Activated CD4-positive, alpha-beta T cell treated with anti-CD3 and anti-CD28 coated beads for 48 hours (primary cell): ENCODE measurements around the gene RPP25L.
"Not testable (repeated sequence)": the region's sequence is repeated elsewhere in the genome, so short reads cannot be mapped to it uniquely, and the experiment has no call there.

ENCODE experiments used
- DNase-seq: peaks from one replicate; pipeline ENCODE4 v3.0.0-alpha.2; 2020

Gene RPP25L

GRCh38 chr9:34611811-34612787, at the start of gene RPP25L:
TSS of gene RPP25L (minus strand) at chr9:34612097. CDS start at chr9:34611296, 801 bp downstream.
- DNase-seq: peak; percentile 88

- DNase-seq: no peak
These were observed 47.8 kb upstream of the RPP25L start for GRCh38 chr9:34659592-34660253.

- DNase-seq: no peak
These were observed 46.6 kb upstream of the RPP25L start for GRCh38 chr9:34658461-34658860.

GRCh38 chr9:34656992-34657391, 45.1 kb upstream of the RPP25L start:
- DNase-seq: no peak

- no peak for DNase-seq
These were observed 43.5 kb upstream of the RPP25L start for GRCh38 chr9:34655394-34655793.

GRCh38 chr9:34654323-34655051, 42.6 kb upstream of the RPP25L start:
- no peak for DNase-seq

- no peak for DNase-seq
These were observed 41.5 kb upstream of the RPP25L start for GRCh38 chr9:34653151-34654072.

GRCh38 chr9:34652602-34653000, 40.7 kb upstream of the RPP25L start:
- DNase-seq: no peak

GRCh38 chr9:34651876-34652601, 40.1 kb upstream of the RPP25L start, which contains the start of gene IL11RA:
TSS of gene IL11RA (plus strand) at chr9:34652185. CDS start at chr9:34655218, 3,033 bp downstream.
- DNase-seq: peak; percentile 80

GRCh38 chr9:34651321-34651720, 39.4 kb upstream of the RPP25L start:
- DNase-seq: no peak

- DNase-seq: no peak
These were observed 38.9 kb upstream of the RPP25L start for GRCh38 chr9:34650816-34651215.

GRCh38 chr9:34648673-34649072, 36.8 kb upstream of the RPP25L start:
- DNase-seq: no peak

GRCh38 chr9:34647651-34648050, 35.8 kb upstream of the RPP25L start:
- no peak for DNase-seq

GRCh38 chr9:34647084-34647403, 35.1 kb upstream of the RPP25L start:
- no peak for DNase-seq

GRCh38 chr9:34646211-34647083, 34.5 kb upstream of the RPP25L start, which contains the start of gene GALT:
TSS of gene GALT (plus strand) at chr9:34646675. CDS start at chr9:34646705, 30 bp downstream.
- DNase-seq: peak; percentile 98

- no peak for DNase-seq
These were observed 32.9 kb upstream of the RPP25L start for GRCh38 chr9:34644766-34645314.

- DNase-seq: no peak
These were observed 30.8 kb upstream of the RPP25L start for GRCh38 chr9:34642679-34643078.

GRCh38 chr9:34639322-34639721, 27.4 kb upstream of the RPP25L start:
- DNase-seq: not testable (repeated sequence)

GRCh38 chr9:34638138-34638445, 26.2 kb upstream of the RPP25L start:
- DNase-seq: no peak
